Measurements from ENCODE around the gene A3GALT2. TPM values are rescaled to one million over a fixed set of nuclear protein-coding genes. Genes with fewer than 3 reads are reported as not detected.

The A3GALT2 gene
- total RNA-seq, 1 experiment from 2014 or later, result not detected

DNA sequence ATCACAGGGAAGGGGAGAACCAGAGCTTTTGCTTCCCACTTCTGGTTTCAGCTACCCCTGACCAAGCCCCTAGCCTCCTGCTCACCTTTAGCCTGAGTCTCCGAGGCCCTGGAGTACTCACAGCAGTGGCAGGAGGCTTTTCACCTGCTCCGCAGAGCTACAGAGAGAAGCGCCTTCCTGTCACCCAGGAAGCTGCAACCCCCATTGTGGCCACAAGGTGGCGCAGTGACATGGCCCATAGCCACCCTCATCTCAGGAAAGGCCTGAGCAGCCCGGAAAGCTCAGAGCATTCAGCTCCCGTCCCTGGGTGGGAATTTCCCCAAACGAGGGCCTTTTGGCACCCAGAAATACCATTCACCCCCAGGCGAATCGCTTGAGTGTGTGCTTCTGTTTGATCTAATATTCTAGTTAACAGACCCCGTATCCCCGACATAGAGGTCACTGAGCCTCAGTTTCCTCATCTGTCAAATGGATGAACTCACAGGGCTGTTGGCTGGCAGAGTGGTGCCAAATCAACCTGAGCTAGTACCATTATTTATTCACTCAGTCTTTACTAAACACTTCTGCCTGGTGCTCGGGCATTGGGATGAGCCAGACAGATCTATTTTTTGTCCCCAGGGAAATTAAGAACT, 25.3 kb downstream of the A3GALT2 start:
- Histone ChIP-seq H2BK120ac (ENCODE audit: low read depth, low read length, poor library complexity, severe bottlenecking) (no peak overlapping the region), H4K20me1 (ENCODE audit: control insufficient read depth, insufficient read depth, insufficient read length) (no peaks in the 10 kb centered on the region), H3K4me2 (ENCODE audit: insufficient read depth, insufficient read length, low read length) (no peak overlapping the region), H3K18ac (ENCODE audit: insufficient read length, low read depth, low read length) (no peak overlapping the region), H3K79me1 (ENCODE audit: insufficient read depth, low read depth, low read length, poor library complexity, severe bottlenecking) (no peaks in the 10 kb centered on the region), H4K8ac (replicated peaks; ENCODE audit: insufficient read length, low read depth, low read length) (no peak overlapping the region), H2BK15ac (ENCODE audit: low read depth, low read length) (no peak overlapping the region), H3K56ac (ENCODE audit: insufficient read length, low read depth, low read length) (no peak overlapping the region), H2BK20ac (ENCODE audit: low read depth, low read length, poor library complexity, severe bottlenecking) (no peak overlapping the region), H3K9ac (ENCODE audit: extremely low read depth, insufficient read length, low read length) (no peak overlapping the region), H3K4ac (ENCODE audit: low read depth, low read length) (no peak overlapping the region), H4K5ac (ENCODE audit: insufficient read length, low read depth, low read length) (no peak overlapping the region), H3K23ac (ENCODE audit: insufficient read length, low read depth, low read length) (no peak overlapping the region), H3K14ac (ENCODE audit: insufficient read depth, low read length) (no peak overlapping the region), H4K91ac (ENCODE audit: insufficient read length, low read depth, low read length) (no peak overlapping the region), H3K23me2 (ENCODE audit: insufficient read length, low read depth, low read length, poor library complexity, severe bottlenecking) (no peaks in the 10 kb centered on the region), H2BK12ac (ENCODE audit: insufficient read length, low read depth, low read length) (no peak overlapping the region), H3K9me3 (ENCODE audit: control insufficient read depth, low read depth, low read length) (no peaks in the 10 kb centered on the region), H2AK5ac (ENCODE audit: insufficient read length, low read length) (no peak overlapping the region), H2AFZ (ENCODE audit: low read length) (no peak overlapping the region), H3K27ac (ENCODE audit: insufficient read length, low read depth, low read length) (no peak overlapping the region), H3K79me2 (ENCODE audit: insufficient read depth, low read length) (no peaks in the 10 kb centered on the region), H3T11ph (ENCODE audit: low read length) (no peak overlapping the region), H3K4me1 (ENCODE audit: insufficient read depth, low read length) (no peaks in the 10 kb centered on the region), H3K27me3 (ENCODE audit: insufficient read depth, low read length) (no peaks in the 10 kb centered on the region), H2BK5ac (ENCODE audit: insufficient read length, low read length) (no peak overlapping the region)
- peak overlapping the region in 1 of 3 experiments; percentile 74; a peak in 1 of 7 replicates for H3K27ac Mint-ChIP-seq
- no CpG with 5 or more reads among the region's 12 CpGs for WGBS (ENCODE audit: extremely low coverage, insufficient read length, low lambda C conversion rate)
- H3K36me3 Mint-ChIP-seq (ENCODE audit: insufficient read depth in 1 of 3, low read depth in 3 of 3), result peaks cover 25 to 43% (median 39%) of the 10 kb centered on the region in 3 experiments
- no peaks in the 10 kb centered on the region for H3K9me3 Mint-ChIP-seq
- TF ChIP-seq, protein P1, sequence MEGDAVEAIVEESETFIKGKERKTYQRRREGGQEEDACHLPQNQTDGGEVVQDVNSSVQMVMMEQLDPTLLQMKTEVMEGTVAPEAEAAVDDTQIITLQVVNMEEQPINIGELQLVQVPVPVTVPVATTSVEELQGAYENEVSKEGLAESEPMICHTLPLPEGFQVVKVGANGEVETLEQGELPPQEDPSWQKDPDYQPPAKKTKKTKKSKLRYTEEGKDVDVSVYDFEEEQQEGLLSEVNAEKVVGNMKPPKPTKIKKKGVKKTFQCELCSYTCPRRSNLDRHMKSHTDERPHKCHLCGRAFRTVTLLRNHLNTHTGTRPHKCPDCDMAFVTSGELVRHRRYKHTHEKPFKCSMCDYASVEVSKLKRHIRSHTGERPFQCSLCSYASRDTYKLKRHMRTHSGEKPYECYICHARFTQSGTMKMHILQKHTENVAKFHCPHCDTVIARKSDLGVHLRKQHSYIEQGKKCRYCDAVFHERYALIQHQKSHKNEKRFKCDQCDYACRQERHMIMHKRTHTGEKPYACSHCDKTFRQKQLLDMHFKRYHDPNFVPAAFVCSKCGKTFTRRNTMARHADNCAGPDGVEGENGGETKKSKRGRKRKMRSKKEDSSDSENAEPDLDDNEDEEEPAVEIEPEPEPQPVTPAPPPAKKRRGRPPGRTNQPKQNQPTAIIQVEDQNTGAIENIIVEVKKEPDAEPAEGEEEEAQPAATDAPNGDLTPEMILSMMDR (conservative IDR thresholded peaks at IDR 0.05), result peak; percentile 97
- H3K27me3 Mint-ChIP-seq (ENCODE audit: low read depth), result no peaks in the 10 kb centered on the region
- peak; percentile 90 for DNase-seq
- no peak overlapping the region for H3K4me3 Mint-ChIP-seq
- peaks cover 12 to 18% of the 10 kb centered on the region in 2 experiments for H3K4me1 Mint-ChIP-seq

Measured in H9 (cell line).